ENCODE results near the gene RBM46. TPM values are rescaled to one million over a fixed set of nuclear protein-coding genes. Genes with fewer than 3 reads are reported as not detected.

RBM46 gene, protein sequence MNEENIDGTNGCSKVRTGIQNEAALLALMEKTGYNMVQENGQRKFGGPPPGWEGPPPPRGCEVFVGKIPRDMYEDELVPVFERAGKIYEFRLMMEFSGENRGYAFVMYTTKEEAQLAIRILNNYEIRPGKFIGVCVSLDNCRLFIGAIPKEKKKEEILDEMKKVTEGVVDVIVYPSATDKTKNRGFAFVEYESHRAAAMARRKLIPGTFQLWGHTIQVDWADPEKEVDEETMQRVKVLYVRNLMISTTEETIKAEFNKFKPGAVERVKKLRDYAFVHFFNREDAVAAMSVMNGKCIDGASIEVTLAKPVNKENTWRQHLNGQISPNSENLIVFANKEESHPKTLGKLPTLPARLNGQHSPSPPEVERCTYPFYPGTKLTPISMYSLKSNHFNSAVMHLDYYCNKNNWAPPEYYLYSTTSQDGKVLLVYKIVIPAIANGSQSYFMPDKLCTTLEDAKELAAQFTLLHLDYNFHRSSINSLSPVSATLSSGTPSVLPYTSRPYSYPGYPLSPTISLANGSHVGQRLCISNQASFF
- not detected for total RNA-seq (ENCODE audit: unreplicated experiment)
- long read RNA-seq: 0 reads

DNA sequence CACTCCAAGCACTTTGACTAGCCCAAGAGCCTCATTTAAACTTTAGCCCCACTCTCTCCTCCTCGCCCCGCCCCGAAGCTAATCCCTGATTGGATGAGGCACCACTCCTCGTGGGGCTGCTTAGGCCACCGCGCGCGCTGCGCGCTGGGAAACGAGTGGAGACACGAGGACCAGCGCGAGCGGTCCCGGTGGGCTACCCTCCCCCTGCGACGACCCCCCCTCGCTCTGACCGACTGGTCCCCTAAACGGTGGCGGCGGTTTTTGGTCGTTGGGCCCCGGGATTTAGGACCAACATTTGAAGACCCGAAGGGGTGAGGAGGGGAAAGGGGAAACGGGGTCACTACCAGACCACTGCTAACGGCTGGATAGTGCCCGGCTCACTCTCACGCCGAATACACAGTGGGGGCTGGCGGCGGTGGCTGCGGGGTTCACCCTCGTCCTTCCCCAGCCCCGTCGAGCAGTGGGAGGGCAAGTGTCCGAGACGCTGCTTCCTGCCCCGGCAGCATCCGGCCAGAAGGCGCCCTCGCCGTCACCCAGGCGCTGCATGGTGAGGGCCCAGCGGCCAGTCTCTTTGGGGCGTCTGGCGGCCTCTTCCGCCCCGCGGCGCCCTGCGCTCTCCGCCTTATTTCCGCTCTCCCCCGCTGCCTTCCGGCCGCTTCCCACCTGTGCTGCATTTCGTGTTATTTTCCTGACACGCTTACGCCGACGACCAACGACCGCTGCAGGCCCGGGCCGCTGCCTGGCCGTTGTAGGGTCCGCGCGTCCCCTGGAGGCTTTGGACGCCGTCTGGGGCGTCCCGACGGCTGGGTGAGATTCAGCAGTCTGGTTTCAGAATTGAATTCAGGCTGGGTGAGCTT lies at the start of gene RBM46:
Gene RBM46 (plus strand): TSS at position 147 of the 857 bp plus-strand sequence. CDS start 15,481 bp downstream, outside the sequence.
- no peak for DNase-seq (ENCODE audit: low spot score)

DNA sequence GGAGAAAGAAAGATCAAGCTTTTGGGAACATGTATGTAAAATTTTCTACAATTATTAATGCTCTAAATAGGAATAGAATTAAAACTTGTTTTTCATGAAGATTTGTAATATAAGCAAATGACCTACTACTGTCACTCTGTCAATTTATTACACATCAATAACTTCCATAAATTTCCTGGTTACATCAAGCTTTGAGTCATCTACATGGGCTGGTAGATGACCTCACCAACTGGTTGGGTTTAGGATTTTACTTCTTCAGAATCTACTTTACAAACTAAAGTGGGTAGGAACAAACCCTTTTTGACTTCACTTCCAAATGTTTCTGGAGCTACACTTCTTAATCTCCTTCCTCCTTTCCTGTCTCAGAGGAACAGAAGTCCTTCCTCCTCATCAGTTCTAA lies 49.3 kb upstream of the RBM46 start:
- Mint-ChIP-seq H3K9me3 (ENCODE audit: unreplicated experiment) (no peaks in the 10 kb centered on the region), H3K4me1 (ENCODE audit: unreplicated experiment) (no peaks in the 10 kb centered on the region), H3K27me3 (ENCODE audit: unreplicated experiment) (no peaks in the 10 kb centered on the region), H3K27ac (ENCODE audit: unreplicated experiment) (no peak overlapping the region), H3K36me3 (ENCODE audit: low read depth, unreplicated experiment) (no peaks in the 10 kb centered on the region), H3K4me3 (ENCODE audit: unreplicated experiment) (no peak overlapping the region)
- TF ChIP-seq, protein P1, sequence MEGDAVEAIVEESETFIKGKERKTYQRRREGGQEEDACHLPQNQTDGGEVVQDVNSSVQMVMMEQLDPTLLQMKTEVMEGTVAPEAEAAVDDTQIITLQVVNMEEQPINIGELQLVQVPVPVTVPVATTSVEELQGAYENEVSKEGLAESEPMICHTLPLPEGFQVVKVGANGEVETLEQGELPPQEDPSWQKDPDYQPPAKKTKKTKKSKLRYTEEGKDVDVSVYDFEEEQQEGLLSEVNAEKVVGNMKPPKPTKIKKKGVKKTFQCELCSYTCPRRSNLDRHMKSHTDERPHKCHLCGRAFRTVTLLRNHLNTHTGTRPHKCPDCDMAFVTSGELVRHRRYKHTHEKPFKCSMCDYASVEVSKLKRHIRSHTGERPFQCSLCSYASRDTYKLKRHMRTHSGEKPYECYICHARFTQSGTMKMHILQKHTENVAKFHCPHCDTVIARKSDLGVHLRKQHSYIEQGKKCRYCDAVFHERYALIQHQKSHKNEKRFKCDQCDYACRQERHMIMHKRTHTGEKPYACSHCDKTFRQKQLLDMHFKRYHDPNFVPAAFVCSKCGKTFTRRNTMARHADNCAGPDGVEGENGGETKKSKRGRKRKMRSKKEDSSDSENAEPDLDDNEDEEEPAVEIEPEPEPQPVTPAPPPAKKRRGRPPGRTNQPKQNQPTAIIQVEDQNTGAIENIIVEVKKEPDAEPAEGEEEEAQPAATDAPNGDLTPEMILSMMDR (IDR thresholded peaks at IDR 0.05; ENCODE audit: unreplicated experiment): no peak
- DNase-seq (ENCODE audit: low spot score): no peak

More for the DNA sequence above, at the start of gene RBM46:
- H3K27ac Mint-ChIP-seq (ENCODE audit: unreplicated experiment): no peak within 1 kb of the TSS
- H3K4me3 Mint-ChIP-seq (ENCODE audit: unreplicated experiment): no peak within 1 kb of the TSS
- H3K4me1 Mint-ChIP-seq (ENCODE audit: unreplicated experiment): no peaks in the 10 kb centered on the region
- no peaks in the 10 kb centered on the region for H3K36me3 Mint-ChIP-seq (ENCODE audit: low read depth, unreplicated experiment)
- H3K9me3 Mint-ChIP-seq (ENCODE audit: unreplicated experiment): no peaks in the 10 kb centered on the region
- no peaks in the 10 kb centered on the region for H3K27me3 Mint-ChIP-seq (ENCODE audit: unreplicated experiment)
- TF ChIP-seq, protein P1 (IDR thresholded peaks at IDR 0.05; ENCODE audit: unreplicated experiment): no peak

DNA sequence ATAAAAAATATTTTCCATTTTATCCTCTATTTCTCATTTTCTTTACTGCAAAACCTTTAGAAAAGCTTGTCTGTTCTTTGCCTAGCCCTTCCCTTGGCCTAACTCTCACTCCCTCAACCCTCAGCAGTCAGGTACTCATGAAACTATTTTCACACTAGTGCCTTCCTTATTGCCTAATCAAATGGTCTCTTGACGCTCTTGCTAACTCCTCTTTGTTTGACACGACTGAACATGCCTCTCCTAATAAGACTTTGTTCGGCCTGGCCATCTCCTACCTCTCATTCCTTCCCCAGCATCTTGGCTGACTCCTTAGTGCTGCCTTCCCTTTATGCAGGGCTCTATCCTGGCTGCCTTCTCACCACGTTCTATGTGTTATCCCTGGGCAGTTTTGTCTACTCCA lies 48.4 kb upstream of the RBM46 start:
- no peaks in the 10 kb centered on the region for H3K36me3 Mint-ChIP-seq (ENCODE audit: low read depth, unreplicated experiment)
- H3K4me1 Mint-ChIP-seq (ENCODE audit: unreplicated experiment): no peaks in the 10 kb centered on the region
- TF ChIP-seq, protein P1 (IDR thresholded peaks at IDR 0.05; ENCODE audit: unreplicated experiment): no peak
- no peak for DNase-seq (ENCODE audit: low spot score)
- H3K9me3 Mint-ChIP-seq (ENCODE audit: unreplicated experiment): no peaks in the 10 kb centered on the region
- H3K27me3 Mint-ChIP-seq (ENCODE audit: unreplicated experiment): no peaks in the 10 kb centered on the region
- no peak overlapping the region for H3K27ac Mint-ChIP-seq (ENCODE audit: unreplicated experiment)
- no peak overlapping the region for H3K4me3 Mint-ChIP-seq (ENCODE audit: unreplicated experiment)

DNA sequence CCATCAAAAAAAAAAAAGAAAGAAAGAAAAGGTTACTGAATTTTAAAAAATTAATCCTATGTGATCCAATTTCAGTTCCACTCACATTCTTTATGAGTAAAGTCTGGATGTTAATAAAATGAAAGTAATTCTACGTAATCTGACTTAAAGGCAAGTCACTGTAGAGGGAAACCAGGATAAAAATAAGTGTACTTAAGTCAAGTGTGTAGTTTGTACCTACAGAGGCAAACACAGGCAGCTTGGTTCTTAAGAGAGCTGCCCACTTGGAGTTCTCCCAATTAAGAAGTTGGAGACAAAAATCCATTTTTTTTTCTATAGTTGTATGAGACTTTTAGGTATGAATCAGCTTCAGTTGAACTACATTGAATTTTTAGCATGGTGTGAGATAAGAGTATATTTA lies 44.3 kb upstream of the RBM46 start:
- Mint-ChIP-seq H3K27ac (ENCODE audit: unreplicated experiment) (no peak overlapping the region), H3K9me3 (ENCODE audit: unreplicated experiment) (no peaks in the 10 kb centered on the region), H3K27me3 (ENCODE audit: unreplicated experiment) (peaks cover 3% of the 10 kb centered on the region), H3K36me3 (ENCODE audit: low read depth, unreplicated experiment) (no peaks in the 10 kb centered on the region), H3K4me1 (ENCODE audit: unreplicated experiment) (peaks cover 9% of the 10 kb centered on the region), H3K4me3 (ENCODE audit: unreplicated experiment) (no peak overlapping the region)
- TF ChIP-seq, protein P1 (IDR thresholded peaks at IDR 0.05; ENCODE audit: unreplicated experiment): no peak
- DNase-seq (ENCODE audit: low spot score): no peak
